Keratinocyte (primary cell): Measurements from ENCODE around the gene ACP1. TPM values are rescaled to one million over a fixed set of nuclear protein-coding genes. Genes with fewer than 3 reads are reported as not detected.

ENCODE experiments used
- DNase-seq: peaks from one replicate; pipeline ENCODE4 v3.0.0-alpha.2; 2011; ENCODE audit warnings: low read depth, missing footprints, low spot score
- FAIRE-seq: peaks from 2 replicates; lab custom pipeline; 2011; peaks lifted over from hg19 to GRCh38; lab: Jason Lieb, UNC
- H2AFZ ChIP-seq: 2 replicates; pipeline ENCODE4 v1.6.0; 2012; ENCODE audit warnings: low read length, control low read depth, inconsistent platforms; ENCODE audit not compliant: control insufficient read depth
- H3K27ac ChIP-seq: 2 replicates; pipeline ENCODE4 v1.5.1; 2011; ENCODE audit warnings: low read length; ENCODE audit not compliant: control insufficient read depth, insufficient read depth
- H3K27me3 ChIP-seq: 3 replicates; pipeline ENCODE4 v1.6.0; 2011; ENCODE audit warnings: low read length; ENCODE audit not compliant: control insufficient read depth, insufficient read depth; ENCODE audit errors: extremely low read depth
- H3K36me3 ChIP-seq, 2 experiments: 2 replicates in 1 of 2; 3 replicates in 1 of 2; pipeline ENCODE4 v1.5.1; 2011; ENCODE audit warnings: low read length in 2 of 2, mild to moderate bottlenecking in 1 of 2; ENCODE audit not compliant: control insufficient read depth in 2 of 2, insufficient read depth in 2 of 2; ENCODE audit errors: extremely low read depth in 1 of 2
- H3K4me1 ChIP-seq: 3 replicates; pipeline ENCODE4 v1.5.1; 2011; ENCODE audit warnings: low read length; ENCODE audit not compliant: control insufficient read depth, insufficient read depth; ENCODE audit errors: extremely low read depth
- H3K4me2 ChIP-seq: 3 replicates; pipeline ENCODE4 v1.6.0; 2011; ENCODE audit warnings: low read depth, low read length; ENCODE audit not compliant: control insufficient read depth, insufficient read depth; ENCODE audit errors: extremely low read depth
- H3K4me3 ChIP-seq, 3 experiments: fragments of 200-600 bp in 1 of 3; sonication (generic) in 1 of 3; 2 replicates in 2 of 3; 3 replicates in 1 of 3; pipeline ENCODE4 v1.5.1; 2011 to 2016; ENCODE audit warnings: low read length in 3 of 3, mild to moderate bottlenecking in 3 of 3, control low read depth in 2 of 3, inconsistent platforms in 1 of 3, low read depth in 1 of 3, mixed read lengths in 1 of 3, mixed run types in 1 of 3, moderate library complexity in 1 of 3; ENCODE audit not compliant: control insufficient read depth in 2 of 3, insufficient read depth in 2 of 3; ENCODE audit errors: extremely low read depth in 1 of 3
- H3K79me2 ChIP-seq: 2 replicates; pipeline ENCODE4 v1.6.0; 2012; ENCODE audit warnings: low read length; ENCODE audit not compliant: control insufficient read depth, insufficient read depth
- H3K9ac ChIP-seq: 3 replicates; pipeline ENCODE4 v1.6.0; 2011; ENCODE audit warnings: low read length; ENCODE audit not compliant: control insufficient read depth, insufficient read depth; ENCODE audit errors: extremely low read depth
- H3K9me1 ChIP-seq: 3 replicates; pipeline ENCODE4 v1.6.0; 2011; ENCODE audit warnings: low read length; ENCODE audit not compliant: control insufficient read depth, insufficient read depth; ENCODE audit errors: extremely low read depth
- H3K9me3 ChIP-seq: 2 replicates; pipeline ENCODE4 v1.5.1; 2012; ENCODE audit warnings: low read depth, low read length; ENCODE audit not compliant: control insufficient read depth
- H4K20me1 ChIP-seq: 3 replicates; pipeline ENCODE4 v1.6.0; 2011; ENCODE audit warnings: low read length; ENCODE audit not compliant: control insufficient read depth, insufficient read depth; ENCODE audit errors: extremely low read depth
- CTCF ChIP-seq, 3 experiments: IDR thresholded peaks in 1 of 3; conservative IDR thresholded peaks in 1 of 3; optimal IDR thresholded peaks in 1 of 3; 2 replicates in 2 of 3; 3 replicates in 1 of 3; pipeline versions ENCODE3 to v1.5.1; 2011; ENCODE audit warnings: low read length in 3 of 3, mild to moderate bottlenecking in 3 of 3, moderate library complexity in 2 of 3, control low read depth in 1 of 3, inconsistent platforms in 1 of 3; ENCODE audit not compliant: insufficient read depth in 2 of 3; ENCODE audit errors: extremely low read depth in 1 of 3
- EZH2 ChIP-seq: IDR thresholded peaks from one replicate; pipeline ENCODE4 v1.6.1; 2012; ENCODE audit warnings: inconsistent platforms, mild to moderate bottlenecking, low read length, moderate library complexity
- dilution Hi-C: fragments of 300-500 bp; cut with MboI; formaldehyde crosslinking; loops from one replicate; pipeline ENCODE4 v1.7.0; 2020; ENCODE audit warnings: low sequenced_read_pairs; ENCODE audit not compliant: extremely low pct_ligation_motif_present
- polyA plus RNA-seq, 5 experiments: library from polyadenylated mRNA; depleted of rRNA in 3 of 5; stranded (reverse) in 3 of 5; stranded (forward) in 1 of 5; unstranded in 1 of 5; fragments of >200 nt; gene quantifications; 1 replicate in 1 of 5; 2 replicates in 3 of 5; 3 replicates in 1 of 5; pipeline versions ENCODE4 v1.2.1 to v1.2.3, GENCODE V29; 2011 to 2012; ENCODE audit warnings: missing spikeins in 2 of 5, low read depth in 1 of 5, low replicate concordance in 1 of 5

ACP1 gene
- polyA plus RNA-seq, 1 donor (not counting 4 experiments of a cell fraction or from before 2014, with no cell fraction given) = 123 TPM

GRCh38 chr2:296354-296753 lies 31.6 kb downstream of the ACP1 start:
- dilution Hi-C loops = no loop called here
- no peaks in the 10 kb centered on the region for H3K4me1 ChIP-seq
- H3K36me3 ChIP-seq = no peaks in the 10 kb centered on the region
- H3K9ac ChIP-seq = no peak overlapping the region
- H3K4me3 ChIP-seq = no peak overlapping the region
- H3K9me3 ChIP-seq = no peaks in the 10 kb centered on the region
- FAIRE-seq (no peak), DNase-seq (no peak)
- H4K20me1 ChIP-seq = no peaks in the 10 kb centered on the region
- H3K27ac ChIP-seq = no peak overlapping the region
- H3K27me3 ChIP-seq = peaks cover 12% of the 10 kb centered on the region
- no peak overlapping the region for H2AFZ ChIP-seq
- TF ChIP-seq EZH2 = no peak
- TF ChIP-seq CTCF (optimal IDR thresholded peaks at IDR 0.05 in 1 of 3, IDR thresholded peaks at IDR 0.05 in 1 of 3, conservative IDR thresholded peaks at IDR 0.05 in 1 of 3; ENCODE audit: extremely low read depth in 1 of 3, insufficient read depth in 2 of 3, low read length in 3 of 3) = no peak
- H3K4me2 ChIP-seq = no peak overlapping the region
- no peaks in the 10 kb centered on the region for H3K79me2 ChIP-seq
- H3K9me1 ChIP-seq = no peaks in the 10 kb centered on the region

- H3K9ac ChIP-seq = no peak overlapping the region
- TF ChIP-seq EZH2 (no peak), CTCF (optimal IDR thresholded peaks at IDR 0.05 in 1 of 3, IDR thresholded peaks at IDR 0.05 in 1 of 3, conservative IDR thresholded peaks at IDR 0.05 in 1 of 3; ENCODE audit: extremely low read depth in 1 of 3, insufficient read depth in 2 of 3, low read length in 3 of 3) (no peak)
- no peaks in the 10 kb centered on the region for H3K4me1 ChIP-seq
- H3K27me3 ChIP-seq = no peaks in the 10 kb centered on the region
- no peaks in the 10 kb centered on the region for H3K9me1 ChIP-seq
- H3K27ac ChIP-seq = no peak overlapping the region
- dilution Hi-C loops = no loop called here
- no peaks in the 10 kb centered on the region for H3K79me2 ChIP-seq
- no peaks in the 10 kb centered on the region for H3K36me3 ChIP-seq
- H3K4me3 ChIP-seq = no peak overlapping the region
- no peak overlapping the region for H2AFZ ChIP-seq
- H3K9me3 ChIP-seq = no peaks in the 10 kb centered on the region
- no peak overlapping the region for H3K4me2 ChIP-seq
- no peak for FAIRE-seq
- no peak for DNase-seq
- no peaks in the 10 kb centered on the region for H4K20me1 ChIP-seq
These were observed 40.6 kb downstream of the ACP1 start for GRCh38 chr2:305366-305765.
